ENCODE data around the gene HPN. TPM values are rescaled to one million over a fixed set of nuclear protein-coding genes. Genes with fewer than 3 reads are reported as not detected.

HPN gene
- polyA plus RNA-seq, 3 donors = 0.05 TPM; not detected in 2

DNA sequence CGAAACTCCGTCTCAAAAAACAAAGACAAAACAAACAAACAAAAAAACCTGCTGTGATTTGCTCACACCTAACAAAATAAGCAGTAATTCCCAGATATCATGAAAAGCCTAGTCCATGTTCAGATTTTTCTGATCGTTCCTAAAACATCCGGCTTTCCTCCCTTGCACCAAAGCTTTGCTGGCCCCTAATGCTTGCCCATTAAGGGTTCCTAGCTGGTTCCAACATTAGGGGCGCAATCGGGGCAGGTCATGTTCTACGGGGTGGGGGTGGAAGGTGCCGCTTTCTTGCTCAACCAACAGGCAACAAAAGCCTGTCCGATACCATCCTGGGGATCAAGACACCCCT lies 48.6 kb downstream of the HPN start:
- peaks cover 9 to 10% (median 10%) of the 10 kb centered on the region in 3 donors for H3K27me3 Mint-ChIP-seq (ENCODE audit: low read depth in 3 of 3)
- intact Hi-C loops (cut with micrococcal nuclease) = no loop called here
- no peak overlapping the region for H3K9ac ChIP-seq (ENCODE audit: insufficient read depth, low read length, poor library complexity, severe bottlenecking)
- peaks cover 8% of the 10 kb centered on the region for H3K4me1 Mint-ChIP-seq
- TF ChIP-seq, protein P1, sequence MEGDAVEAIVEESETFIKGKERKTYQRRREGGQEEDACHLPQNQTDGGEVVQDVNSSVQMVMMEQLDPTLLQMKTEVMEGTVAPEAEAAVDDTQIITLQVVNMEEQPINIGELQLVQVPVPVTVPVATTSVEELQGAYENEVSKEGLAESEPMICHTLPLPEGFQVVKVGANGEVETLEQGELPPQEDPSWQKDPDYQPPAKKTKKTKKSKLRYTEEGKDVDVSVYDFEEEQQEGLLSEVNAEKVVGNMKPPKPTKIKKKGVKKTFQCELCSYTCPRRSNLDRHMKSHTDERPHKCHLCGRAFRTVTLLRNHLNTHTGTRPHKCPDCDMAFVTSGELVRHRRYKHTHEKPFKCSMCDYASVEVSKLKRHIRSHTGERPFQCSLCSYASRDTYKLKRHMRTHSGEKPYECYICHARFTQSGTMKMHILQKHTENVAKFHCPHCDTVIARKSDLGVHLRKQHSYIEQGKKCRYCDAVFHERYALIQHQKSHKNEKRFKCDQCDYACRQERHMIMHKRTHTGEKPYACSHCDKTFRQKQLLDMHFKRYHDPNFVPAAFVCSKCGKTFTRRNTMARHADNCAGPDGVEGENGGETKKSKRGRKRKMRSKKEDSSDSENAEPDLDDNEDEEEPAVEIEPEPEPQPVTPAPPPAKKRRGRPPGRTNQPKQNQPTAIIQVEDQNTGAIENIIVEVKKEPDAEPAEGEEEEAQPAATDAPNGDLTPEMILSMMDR (IDR thresholded peaks at IDR 0.05) = no peak
- no peaks in the 10 kb centered on the region for H3K36me3 Mint-ChIP-seq
- H3K4me3 Mint-ChIP-seq = peak overlapping the region in 1 of 2 donors; percentile 51
- 65% methylated on average over 2 of the region's 9 CpGs for WGBS (ENCODE audit: insufficient coverage)
- no peak overlapping the region for H3K4me2 ChIP-seq (replicated peaks; ENCODE audit: extremely low read depth, low read length, poor library complexity, severe bottlenecking)
- DNase-seq = no peak
- peak overlapping the region; percentile 53 for H2AFZ ChIP-seq (ENCODE audit: insufficient read depth, low read depth, low read length, poor library complexity, severe bottlenecking)
- no peaks in the 10 kb centered on the region for H3K36me3 ChIP-seq (replicated peaks in 1 of 2; ENCODE audit: control insufficient read depth in 1 of 2, insufficient read depth in 2 of 2, low read length in 2 of 2)
- no peaks in the 10 kb centered on the region for H3K9me3 Mint-ChIP-seq
- H3K9me3 ChIP-seq (replicated peaks in 1 of 2; ENCODE audit: control insufficient read depth in 1 of 2, insufficient read depth in 1 of 2, low read length in 2 of 2) = no peaks in the 10 kb centered on the region
- H3K27ac Mint-ChIP-seq = no peak overlapping the region
- no peaks in the 10 kb centered on the region for H3K4me1 ChIP-seq (ENCODE audit: control insufficient read depth in 1 of 2, insufficient read depth in 2 of 2, low read length in 2 of 2)
- H3K79me2 ChIP-seq (ENCODE audit: insufficient read depth, low read length) = no peaks in the 10 kb centered on the region
- H3K4me3 ChIP-seq (replicated peaks in 1 of 3; ENCODE audit: low read depth in 2 of 3, low read length in 3 of 3) = no peak overlapping the region
- H4K20me1 ChIP-seq (ENCODE audit: insufficient read depth, low read length) = no peaks in the 10 kb centered on the region
- H3K27me3 ChIP-seq (ENCODE audit: control insufficient read depth in 2 of 2, insufficient read depth in 2 of 2, low read length in 2 of 2) = peaks cover 0 to 6% of the 10 kb centered on the region in 2 donors
- no peak overlapping the region for H3K27ac ChIP-seq (ENCODE audit: low read depth in 1 of 2, low read length in 2 of 2)

- peak; percentile 23 to 46 (median 44) for DNase-seq
- no peaks in the 10 kb centered on the region for H3K79me2 ChIP-seq (ENCODE audit: insufficient read depth, low read length)
- no peaks in the 10 kb centered on the region for H3K36me3 Mint-ChIP-seq
- H3K4me3 ChIP-seq (replicated peaks in 1 of 3; ENCODE audit: low read depth in 2 of 3, low read length in 3 of 3) = no peak overlapping the region
- 12% methylated on average over 30 of the region's 36 CpGs for WGBS (ENCODE audit: insufficient coverage)
- H3K27me3 Mint-ChIP-seq (ENCODE audit: low read depth in 3 of 3) = peaks cover 9 to 13% (median 10%) of the 10 kb centered on the region in 3 donors
- no peaks in the 10 kb centered on the region for H3K9me3 ChIP-seq (replicated peaks in 1 of 2; ENCODE audit: control insufficient read depth in 1 of 2, insufficient read depth in 1 of 2, low read length in 2 of 2)
- no peaks in the 10 kb centered on the region for H3K4me1 ChIP-seq (ENCODE audit: control insufficient read depth in 1 of 2, insufficient read depth in 2 of 2, low read length in 2 of 2)
- H3K4me2 ChIP-seq (replicated peaks; ENCODE audit: extremely low read depth, low read length, poor library complexity, severe bottlenecking) = no peak overlapping the region
- intact Hi-C loops (cut with micrococcal nuclease) = no loop called here
- peaks cover 8% of the 10 kb centered on the region for H3K4me1 Mint-ChIP-seq
- H4K20me1 ChIP-seq (ENCODE audit: insufficient read depth, low read length) = no peaks in the 10 kb centered on the region
- H3K9me3 Mint-ChIP-seq = no peaks in the 10 kb centered on the region
- peak overlapping the region in 1 of 2 donors; percentile 64 for H3K4me3 Mint-ChIP-seq
- TF ChIP-seq, protein P1 (IDR thresholded peaks at IDR 0.05) = peak; percentile 78
- no peak overlapping the region for H3K9ac ChIP-seq (ENCODE audit: insufficient read depth, low read length, poor library complexity, severe bottlenecking)
- no peaks in the 10 kb centered on the region for H3K36me3 ChIP-seq (replicated peaks in 1 of 2; ENCODE audit: control insufficient read depth in 1 of 2, insufficient read depth in 2 of 2, low read length in 2 of 2)
- H3K27me3 ChIP-seq (ENCODE audit: control insufficient read depth in 2 of 2, insufficient read depth in 2 of 2, low read length in 2 of 2) = peaks cover 0 to 6% of the 10 kb centered on the region in 2 donors
- H3K27ac Mint-ChIP-seq = no peak overlapping the region
- H3K27ac ChIP-seq (ENCODE audit: low read depth in 1 of 2, low read length in 2 of 2) = no peak overlapping the region
- peak overlapping the region; percentile 53 for H2AFZ ChIP-seq (ENCODE audit: insufficient read depth, low read depth, low read length, poor library complexity, severe bottlenecking)
Observed at GRCh38 chr19:35090506-35091214, 49.1 kb downstream of the HPN start.
